ENCODE results near the gene EFHC1.

DNA sequence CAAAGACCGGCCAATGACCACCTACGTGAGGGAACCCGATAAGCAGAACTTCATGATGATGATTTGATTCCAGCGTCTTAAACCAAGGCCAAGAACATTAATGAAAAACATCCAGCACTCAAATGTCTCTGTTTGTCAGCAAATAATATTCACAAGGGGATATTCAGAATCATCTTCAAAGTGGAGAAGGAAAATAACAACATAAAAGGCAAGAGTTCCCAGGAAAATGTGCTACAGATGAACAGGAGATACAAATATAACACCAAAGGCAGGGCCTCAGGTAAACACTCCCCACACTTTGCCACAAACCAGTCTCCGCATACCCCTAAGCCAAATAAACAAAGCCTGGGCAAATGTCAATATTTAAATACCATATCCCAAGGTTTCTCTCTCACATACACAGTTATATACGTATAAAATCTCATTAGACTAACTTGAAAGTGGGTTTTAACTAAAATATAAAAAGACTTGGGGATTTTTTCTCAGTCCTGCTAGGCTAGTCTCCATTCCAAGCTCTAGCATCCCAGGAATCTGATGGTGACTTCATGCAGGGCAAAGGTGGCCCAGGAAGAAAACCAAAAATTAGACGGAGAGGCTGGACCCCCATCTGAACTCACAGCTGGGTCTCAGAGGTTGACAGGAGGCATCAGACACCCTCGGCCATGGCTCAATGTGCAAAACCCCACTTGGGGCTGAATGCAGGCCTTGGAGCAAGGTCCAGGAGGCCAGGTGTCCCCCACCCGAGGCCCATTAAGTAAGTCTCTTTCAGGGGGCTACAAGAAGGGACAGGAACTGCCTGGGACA lies 124.7 kb downstream of the EFHC1 start:
- no peak for TF ChIP-seq EZH2phosphoT487 (IDR thresholded peaks at IDR 0.05; ENCODE audit: borderline replicate concordance, low read depth, low read length)
- TF ChIP-seq, protein P1, sequence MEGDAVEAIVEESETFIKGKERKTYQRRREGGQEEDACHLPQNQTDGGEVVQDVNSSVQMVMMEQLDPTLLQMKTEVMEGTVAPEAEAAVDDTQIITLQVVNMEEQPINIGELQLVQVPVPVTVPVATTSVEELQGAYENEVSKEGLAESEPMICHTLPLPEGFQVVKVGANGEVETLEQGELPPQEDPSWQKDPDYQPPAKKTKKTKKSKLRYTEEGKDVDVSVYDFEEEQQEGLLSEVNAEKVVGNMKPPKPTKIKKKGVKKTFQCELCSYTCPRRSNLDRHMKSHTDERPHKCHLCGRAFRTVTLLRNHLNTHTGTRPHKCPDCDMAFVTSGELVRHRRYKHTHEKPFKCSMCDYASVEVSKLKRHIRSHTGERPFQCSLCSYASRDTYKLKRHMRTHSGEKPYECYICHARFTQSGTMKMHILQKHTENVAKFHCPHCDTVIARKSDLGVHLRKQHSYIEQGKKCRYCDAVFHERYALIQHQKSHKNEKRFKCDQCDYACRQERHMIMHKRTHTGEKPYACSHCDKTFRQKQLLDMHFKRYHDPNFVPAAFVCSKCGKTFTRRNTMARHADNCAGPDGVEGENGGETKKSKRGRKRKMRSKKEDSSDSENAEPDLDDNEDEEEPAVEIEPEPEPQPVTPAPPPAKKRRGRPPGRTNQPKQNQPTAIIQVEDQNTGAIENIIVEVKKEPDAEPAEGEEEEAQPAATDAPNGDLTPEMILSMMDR (conservative IDR thresholded peaks at IDR 0.05; ENCODE audit: low read length), result no peak
